ENCODE results near the gene KRTAP5-8. TPM values are rescaled to one million over a fixed set of nuclear protein-coding genes. Genes with fewer than 3 reads are reported as not detected.

Gene KRTAP5-8
- total and polyA plus RNA-seq, 2 of the 4 experiments (the other 2 are of a cell fraction) = 0.07 TPM; not detected in 1

DNA sequence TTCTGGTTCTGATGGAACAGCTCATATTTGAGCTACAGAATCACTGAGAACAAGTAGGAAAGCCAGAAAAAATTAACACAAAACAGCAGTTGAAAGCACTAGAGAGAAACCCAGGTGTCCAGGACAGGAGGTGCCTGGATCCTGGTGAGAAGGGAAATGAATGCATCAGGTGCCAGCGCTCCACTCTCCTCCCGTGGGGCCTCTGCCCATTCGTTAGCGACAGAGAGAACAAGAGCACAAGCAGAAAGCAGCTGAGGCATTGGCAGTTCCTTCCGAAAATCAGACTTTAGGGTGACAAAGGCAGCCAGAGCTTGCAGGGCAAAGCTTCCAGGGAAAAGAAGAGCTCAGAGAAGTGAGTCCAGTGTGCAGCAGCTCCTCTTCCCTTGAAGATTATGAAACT lies 30.7 kb upstream of the KRTAP5-8 start:
- H4K91ac ChIP-seq (ENCODE audit: insufficient read depth, low read depth, low read length) = no peak overlapping the region
- H3K4ac ChIP-seq (ENCODE audit: low read depth, low read length) = no peak overlapping the region
- no peak overlapping the region for H3K4me2 ChIP-seq (ENCODE audit: low read depth, low read length)
- no peak overlapping the region for H2AFZ ChIP-seq (replicated peaks; ENCODE audit: low read length, poor library complexity)
- no peaks in the 10 kb centered on the region for H4K20me1 ChIP-seq (ENCODE audit: insufficient read depth, low read length)
- H4K8ac ChIP-seq (ENCODE audit: low read depth in 2 of 2, low read length in 2 of 2) = no peak overlapping the region
- in situ Hi-C loops (cut with MboI; ENCODE audit: low sequenced_read_pairs) (no loop called here), dilution Hi-C loops (cut with HindIII; ENCODE audit: low sequenced_read_pairs, unreplicated experiment) (no loop called here), intact Hi-C loops (cut with micrococcal nuclease) (no loop called here)
- peaks cover 12% of the 10 kb centered on the region for H3K9me3 ChIP-seq (ENCODE audit: control insufficient read depth, insufficient read depth, low read length)
- H2AK9ac ChIP-seq (replicated peaks; ENCODE audit: low read depth, low read length, poor library complexity) = no peak overlapping the region
- no peak overlapping the region for H2BK15ac ChIP-seq (ENCODE audit: low read depth, low read length)
- H3K14ac ChIP-seq (replicated peaks; ENCODE audit: low read depth, low read length) = no peak overlapping the region
- 86% methylated on average over 5 of the region's 5 CpGs; no CpG with 5 or more reads in 1 of the 2 experiments for WGBS, 2 experiments (ENCODE audit: extremely low coverage in 2 of 2, insufficient read length in 1 of 2)
- H2BK5ac ChIP-seq (ENCODE audit: low read depth, low read length, poor library complexity, severe bottlenecking) = no peak overlapping the region
- no peak overlapping the region for H2AK5ac ChIP-seq (ENCODE audit: low read depth, low read length)
- H4K5ac ChIP-seq (ENCODE audit: low read depth, low read length) = no peak overlapping the region
- no peak overlapping the region for H3K23ac ChIP-seq (ENCODE audit: low read depth, low read length)
- ChIA-PET CTCF (no interaction called here), POLR2A (ENCODE audit: unreplicated experiment) (no interaction called here)
- no TSS peak for BruUV-seq (replicated peaks)
- DNase-seq (no peak), ATAC-seq (ENCODE audit: low read depth) (no peak)
- H2BK120ac ChIP-seq (ENCODE audit: low read depth, low read length) = no peak overlapping the region
- no peak for TF ChIP-seq FOS (IDR thresholded peaks at IDR 0.05; ENCODE audit: low read depth, low read length)
- TF ChIP-seq MXI1 (IDR thresholded peaks at IDR 0.05; ENCODE audit: borderline replicate concordance, low read depth, low read length) = no peak
- TF ChIP-seq, protein P1, sequence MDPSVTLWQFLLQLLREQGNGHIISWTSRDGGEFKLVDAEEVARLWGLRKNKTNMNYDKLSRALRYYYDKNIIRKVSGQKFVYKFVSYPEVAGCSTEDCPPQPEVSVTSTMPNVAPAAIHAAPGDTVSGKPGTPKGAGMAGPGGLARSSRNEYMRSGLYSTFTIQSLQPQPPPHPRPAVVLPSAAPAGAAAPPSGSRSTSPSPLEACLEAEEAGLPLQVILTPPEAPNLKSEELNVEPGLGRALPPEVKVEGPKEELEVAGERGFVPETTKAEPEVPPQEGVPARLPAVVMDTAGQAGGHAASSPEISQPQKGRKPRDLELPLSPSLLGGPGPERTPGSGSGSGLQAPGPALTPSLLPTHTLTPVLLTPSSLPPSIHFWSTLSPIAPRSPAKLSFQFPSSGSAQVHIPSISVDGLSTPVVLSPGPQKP (IDR thresholded peaks at IDR 0.05; ENCODE audit: borderline replicate concordance, low read depth, low read length) = no peak
- no peak for TF ChIP-seq POLR2A (IDR thresholded peaks at IDR 0.05; ENCODE audit: low read depth, low read length)
- TF ChIP-seq MAFK (IDR thresholded peaks at IDR 0.05; ENCODE audit: low read depth, low read length) = no peak
- TF ChIP-seq CEBPB (IDR thresholded peaks at IDR 0.05; ENCODE audit: low read depth, low read length) = no peak
- TF ChIP-seq RFX5 (IDR thresholded peaks at IDR 0.05; ENCODE audit: low read depth, low read length) = no peak
- TF ChIP-seq RCOR1 (IDR thresholded peaks at IDR 0.05; ENCODE audit: insufficient replicate concordance, low read length) = no peak
- no peak for TF ChIP-seq RAD21 (IDR thresholded peaks at IDR 0.05; ENCODE audit: low read length)
- no peak overlapping the region for H3K9ac ChIP-seq (ENCODE audit: low read depth, low read length)
- no peak overlapping the region for H3K27ac ChIP-seq (ENCODE audit: insufficient read depth, low read length)
- no peaks in the 10 kb centered on the region for H3K27me3 ChIP-seq (ENCODE audit: control insufficient read depth, insufficient read depth, low read length)
- H2BK20ac ChIP-seq (ENCODE audit: low read depth, low read length) = no peak overlapping the region
- no peaks in the 10 kb centered on the region for H3K9me1 ChIP-seq (ENCODE audit: insufficient read depth, low read length)
- H3K79me1 ChIP-seq (ENCODE audit: low read depth in 1 of 2, low read length in 2 of 2) = no peaks in the 10 kb centered on the region
- H3K36me3 ChIP-seq (ENCODE audit: control insufficient read depth, insufficient read depth, low read length) = peaks cover 10% of the 10 kb centered on the region; the same call in 1 of the 2 replicates
- H3K4me3 ChIP-seq (ENCODE audit: insufficient read depth, low read depth, low read length) = no peak overlapping the region
- H3K18ac ChIP-seq (ENCODE audit: low read depth, low read length) = no peak overlapping the region
- no peaks in the 10 kb centered on the region for H3K4me1 ChIP-seq (ENCODE audit: control insufficient read depth, insufficient read depth, low read length)
- H3K56ac ChIP-seq (ENCODE audit: extremely low read depth, insufficient read depth, low read length) = no peak overlapping the region
